ENCODE results near the gene MN1.
A peak's percentile ranks its signal among the peaks of the same experiment; 100 is the strongest.

Gene MN1

GRCh38 chr22:27801616-27802345 is at the start of gene MN1:
MN1 (minus strand) TSS chr22:27801756; CDS start chr22:27800543, 1,213 bp downstream.
- DNase-seq: peak; percentile 95

- no peak for DNase-seq
Measured at GRCh38 chr22:27850000-27850521, 48.5 kb upstream of the MN1 start.

GRCh38 chr22:27848005-27848404 is 46.4 kb upstream of the MN1 start:
- no peak for DNase-seq

- peak; percentile 68 for DNase-seq
Measured at GRCh38 chr22:27846910-27847309, 45.4 kb upstream of the MN1 start.

- DNase-seq: no peak
Measured at GRCh38 chr22:27846248-27846757, 44.7 kb upstream of the MN1 start.

GRCh38 chr22:27845644-27846043 is 44.1 kb upstream of the MN1 start:
- no peak for DNase-seq

GRCh38 chr22:27844656-27845591 is 43.4 kb upstream of the MN1 start:
- DNase-seq: peak; percentile 59

- DNase-seq: no peak
Measured at GRCh38 chr22:27844256-27844655, 42.7 kb upstream of the MN1 start.

- DNase-seq: no peak
Measured at GRCh38 chr22:27843441-27843840, 41.9 kb upstream of the MN1 start.

GRCh38 chr22:27842669-27843431 is 41.3 kb upstream of the MN1 start:
- DNase-seq: peak; percentile 78

GRCh38 chr22:27842201-27842600 is 40.6 kb upstream of the MN1 start:
- DNase-seq: no peak

GRCh38 chr22:27840436-27840835 is 38.9 kb upstream of the MN1 start:
- DNase-seq: no peak

GRCh38 chr22:27839057-27839660 is 37.6 kb upstream of the MN1 start:
- no peak for DNase-seq

- peak; percentile 75 for DNase-seq
Measured at GRCh38 chr22:27836181-27836580, 34.6 kb upstream of the MN1 start.

GRCh38 chr22:27835446-27835845 is 33.9 kb upstream of the MN1 start:
- peak; percentile 38 for DNase-seq

- no peak for DNase-seq
Measured at GRCh38 chr22:27834364-27835185, 33.0 kb upstream of the MN1 start.

- DNase-seq: no peak
Measured at GRCh38 chr22:27833803-27834202, 32.2 kb upstream of the MN1 start.

- DNase-seq: no peak
Measured at GRCh38 chr22:27832606-27833005, 31.1 kb upstream of the MN1 start.

- DNase-seq: no peak
Measured at GRCh38 chr22:27829620-27830019, 28.1 kb upstream of the MN1 start.

- DNase-seq: no peak
Measured at GRCh38 chr22:27827604-27828587, 26.3 kb upstream of the MN1 start.
